Effector CD4-positive, alpha-beta T cell (primary cell): Measurements from ENCODE around the gene SLC29A4.

ENCODE experiments used
- DNase-seq: peaks from one replicate; pipeline ENCODE4 v3.0.0-alpha.2; 2020

Gene SLC29A4

DNA sequence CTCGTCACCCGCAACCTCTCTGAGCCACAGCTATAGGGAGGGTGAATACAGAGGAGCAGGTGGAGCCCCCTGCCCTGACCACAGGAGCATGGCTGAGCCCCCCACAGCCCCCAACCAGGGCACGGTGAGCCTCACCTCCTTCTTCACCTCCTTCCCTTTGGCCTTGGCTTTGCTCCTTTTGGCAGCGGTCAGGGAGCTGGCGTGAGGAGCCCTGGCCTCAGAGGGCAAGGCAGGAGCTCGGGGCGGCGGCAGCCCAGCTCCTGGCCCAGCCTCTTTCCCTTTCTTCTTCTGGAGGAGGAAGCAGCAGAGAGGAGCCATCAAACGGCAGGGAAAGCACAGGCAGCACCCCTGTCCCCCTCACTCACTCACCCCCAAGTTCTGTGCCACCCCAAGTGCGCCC is 42.2 kb downstream of the SLC29A4 start:
- no peak for DNase-seq

DNA sequence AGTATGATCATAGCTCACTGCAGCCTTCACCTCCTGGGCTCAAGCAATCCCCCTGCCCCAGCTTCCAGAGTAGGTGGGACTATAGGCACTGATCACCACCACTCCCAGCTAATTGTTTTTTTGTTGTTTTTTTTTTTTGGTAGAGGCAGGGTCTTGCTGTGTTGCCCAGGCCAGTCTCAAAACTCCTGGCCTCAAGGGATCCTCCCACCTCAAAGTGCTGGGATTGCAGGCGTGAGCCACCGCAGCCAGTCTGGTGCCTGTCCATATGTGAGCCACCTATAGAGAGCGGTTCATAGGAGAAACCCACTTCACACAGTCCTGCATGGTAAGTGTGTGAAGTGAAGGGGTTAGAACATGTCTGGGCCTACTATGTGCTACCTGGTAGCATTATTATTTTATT is 47.5 kb downstream of the SLC29A4 start:
- no peak for DNase-seq

DNA sequence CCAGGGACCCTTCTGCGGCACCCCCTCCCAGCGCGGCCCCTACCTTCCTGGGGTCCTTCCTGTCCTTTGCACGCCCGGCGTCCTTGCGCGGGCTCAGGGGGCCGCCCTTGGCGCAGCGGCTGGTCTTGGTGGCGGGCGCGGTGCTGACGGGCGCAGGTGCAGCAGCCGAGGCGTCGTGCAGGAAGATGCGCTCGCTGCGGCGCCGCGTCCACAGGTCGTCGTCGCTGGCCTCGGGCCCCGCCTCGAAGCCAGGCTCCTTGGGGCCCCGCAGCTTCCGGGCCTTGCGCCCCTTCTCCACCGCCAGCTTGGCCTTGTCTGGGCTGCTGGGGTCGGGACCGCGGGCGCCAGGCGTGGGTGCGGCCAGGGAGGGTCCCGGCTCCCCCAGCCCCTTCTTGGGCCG is 49.8 kb downstream of the SLC29A4 start:
- no peak for DNase-seq

DNA sequence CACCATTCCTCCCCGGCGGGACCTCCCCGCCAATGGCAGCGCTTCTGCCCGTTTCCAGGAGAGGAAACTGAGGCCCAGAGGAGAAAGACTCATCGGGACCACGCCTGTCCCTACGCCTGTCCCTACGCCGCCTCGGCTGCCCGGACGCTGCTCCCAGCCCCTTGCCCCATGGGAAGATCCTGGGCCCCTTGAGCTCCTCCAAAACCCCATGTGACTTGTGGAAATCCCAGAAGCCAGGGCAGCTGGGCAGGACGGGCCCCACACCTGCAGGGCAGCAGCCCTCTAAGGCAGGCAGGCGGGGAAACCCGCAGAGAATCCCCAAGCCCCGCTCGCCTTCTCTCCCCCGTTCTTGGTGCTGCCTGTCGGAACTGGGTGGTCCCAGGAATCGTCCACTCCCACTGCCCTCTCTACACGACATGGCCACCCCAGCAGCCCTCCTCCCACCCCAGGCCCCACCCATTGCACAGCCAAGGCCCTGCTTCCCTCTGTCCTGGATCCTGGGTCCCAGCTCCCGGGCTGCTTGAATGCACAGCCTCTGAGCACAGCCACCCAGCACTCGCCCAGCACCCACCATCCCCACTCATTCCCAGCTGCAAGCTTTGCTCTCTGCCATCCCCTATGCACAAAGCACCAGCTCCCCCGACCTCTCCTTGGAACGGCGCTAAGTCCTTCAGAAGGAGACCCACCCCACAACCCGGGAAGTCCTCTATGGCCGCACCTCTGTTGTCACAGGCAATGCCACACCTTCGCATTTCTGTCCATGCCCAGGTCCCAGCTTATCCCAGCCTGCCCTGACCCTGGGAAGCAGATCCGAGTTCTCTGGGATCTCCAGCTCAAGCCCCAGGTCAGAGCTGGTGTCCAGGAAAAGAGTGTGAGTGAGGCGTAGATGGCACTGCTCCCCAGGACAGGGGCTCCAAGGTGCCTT is 50.6 kb downstream of the SLC29A4 start:
- DNase-seq = no peak

DNA sequence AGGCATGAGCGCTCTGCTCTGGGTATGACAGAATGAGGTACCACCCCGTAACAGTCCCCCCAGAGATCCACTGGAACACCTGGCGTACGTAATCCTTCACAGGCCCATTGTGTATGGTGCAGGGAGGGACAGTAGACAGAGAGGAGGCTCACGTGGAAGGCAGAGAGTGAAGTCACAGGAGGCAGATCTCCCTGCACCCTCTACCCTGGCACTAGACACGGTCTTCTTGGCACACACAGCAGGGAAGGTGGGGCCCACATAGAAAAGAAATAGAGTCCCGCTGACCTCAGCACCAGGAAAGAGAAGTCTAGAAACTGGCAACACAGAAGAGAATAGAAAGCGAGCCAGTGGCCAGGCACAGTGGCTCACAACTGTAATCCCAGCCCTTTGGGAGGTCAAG is 51.9 kb downstream of the SLC29A4 start:
- no peak for DNase-seq

DNA sequence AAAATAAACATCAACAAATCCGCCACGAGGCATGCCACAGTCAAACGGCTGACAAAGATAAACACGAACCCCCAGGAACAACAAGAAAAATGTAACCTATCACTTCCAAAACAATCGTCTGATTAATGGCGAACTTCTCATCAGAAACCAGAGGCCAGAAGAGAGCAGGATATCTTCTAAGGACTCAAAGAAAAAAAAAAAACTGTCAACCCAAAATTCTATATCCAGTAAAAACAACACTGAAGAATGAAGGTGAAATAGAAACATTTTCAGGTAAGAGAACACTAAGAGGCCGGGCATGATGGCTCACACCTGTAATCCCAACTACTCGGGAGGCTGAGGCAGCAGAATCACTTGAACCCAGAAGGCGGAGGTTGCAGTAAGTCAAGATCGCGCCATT is 54.3 kb downstream of the SLC29A4 start:
- DNase-seq = no peak

DNA sequence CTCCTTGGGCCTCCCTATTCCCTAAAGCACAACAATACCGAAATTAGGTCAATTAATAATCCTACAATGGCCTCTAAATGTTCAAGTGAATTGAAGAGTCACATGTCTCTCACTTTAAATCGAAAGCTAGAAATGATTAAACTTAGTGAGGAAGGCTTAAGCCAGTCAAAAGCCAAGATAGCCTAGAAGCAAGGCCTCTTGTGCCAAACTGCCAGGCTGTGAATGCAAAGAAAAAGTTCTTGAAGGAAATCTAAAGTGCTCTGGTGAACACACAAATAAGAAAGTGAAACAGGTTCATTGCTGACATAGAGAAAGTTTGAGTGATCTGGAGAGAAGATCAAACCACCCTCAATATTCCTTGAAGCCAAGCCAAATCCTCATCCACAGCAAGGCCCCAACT is 57.2 kb downstream of the SLC29A4 start:
- DNase-seq = no peak

DNA sequence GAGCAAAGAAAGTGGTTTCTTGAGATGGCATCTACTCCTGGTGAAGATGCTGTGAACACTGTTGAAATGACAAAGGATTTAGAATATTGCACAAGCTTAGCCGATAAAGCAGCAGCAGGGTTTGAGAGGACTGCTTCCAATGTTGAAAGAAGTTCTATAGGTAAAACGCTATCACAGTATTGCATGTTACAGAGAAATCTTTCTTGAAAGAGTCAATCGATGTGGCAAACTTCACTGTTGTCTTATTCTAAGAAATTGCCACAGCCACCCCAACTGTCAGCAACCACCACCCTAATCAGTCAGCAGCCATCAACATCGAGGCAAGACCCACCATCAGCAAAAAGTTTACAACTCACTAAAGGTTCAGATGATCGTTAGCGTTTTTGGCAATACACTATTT is 59.9 kb downstream of the SLC29A4 start:
- no peak for DNase-seq

DNA sequence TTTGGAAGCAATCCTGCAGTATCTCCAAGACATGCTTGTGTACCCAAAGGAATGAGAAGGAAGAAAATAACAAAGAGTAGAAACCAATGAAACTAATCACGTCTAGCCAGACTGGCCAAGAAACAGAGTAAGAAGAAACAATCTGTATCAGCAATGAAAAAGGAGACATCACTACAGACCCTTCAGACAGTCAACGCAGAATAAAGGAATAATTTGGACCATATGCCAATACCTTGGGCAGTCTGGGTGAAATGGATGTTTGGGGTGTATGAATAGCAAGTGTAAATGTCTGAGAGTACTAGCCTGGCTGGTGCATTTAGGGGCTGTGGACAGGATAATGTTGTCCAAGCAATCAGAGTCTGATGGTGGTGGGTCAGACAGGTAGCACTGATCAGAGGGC is 61.1 kb downstream of the SLC29A4 start:
- no peak for DNase-seq

DNA sequence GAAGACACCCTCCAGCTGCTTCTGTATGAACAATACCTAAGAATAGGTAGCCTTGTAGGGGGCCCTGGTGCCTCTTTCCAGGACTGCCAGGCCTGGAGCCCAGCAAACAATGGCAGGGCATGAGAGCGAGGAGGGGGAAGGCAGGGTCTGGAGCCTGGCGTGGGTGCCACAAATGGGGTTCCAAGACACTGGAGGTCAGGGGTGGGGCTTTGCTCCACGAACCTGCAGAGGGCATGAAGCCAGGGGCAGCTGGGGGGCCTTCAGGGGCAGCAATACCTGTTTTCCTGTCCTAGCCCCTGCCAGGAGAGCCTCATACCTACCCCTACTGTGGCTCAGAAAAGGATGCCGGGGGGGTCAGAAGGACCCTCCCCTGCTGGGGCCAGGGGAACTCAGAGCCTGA is 61.6 kb downstream of the SLC29A4 start:
- DNase-seq = no peak

DNA sequence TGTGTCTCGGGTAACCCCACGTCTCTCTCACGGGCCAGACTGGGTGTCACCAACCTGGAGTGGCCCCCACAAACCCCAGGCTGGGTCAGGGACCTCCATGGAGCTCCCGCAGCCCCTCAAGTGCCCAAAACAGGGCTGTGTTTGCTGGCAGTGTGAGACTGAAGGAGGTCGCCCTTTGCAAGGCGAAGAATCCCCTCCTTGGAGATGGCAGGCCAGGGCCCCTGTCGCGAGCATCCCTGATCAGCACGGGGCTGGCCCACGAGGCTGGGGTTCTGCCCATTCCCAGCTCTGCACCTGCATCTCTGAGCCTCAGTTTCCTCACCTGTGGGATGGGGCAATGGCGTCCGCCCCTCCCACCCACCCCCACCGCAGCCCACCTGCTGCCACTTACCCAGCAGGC is 62.4 kb downstream of the SLC29A4 start:
- DNase-seq = no peak

DNA sequence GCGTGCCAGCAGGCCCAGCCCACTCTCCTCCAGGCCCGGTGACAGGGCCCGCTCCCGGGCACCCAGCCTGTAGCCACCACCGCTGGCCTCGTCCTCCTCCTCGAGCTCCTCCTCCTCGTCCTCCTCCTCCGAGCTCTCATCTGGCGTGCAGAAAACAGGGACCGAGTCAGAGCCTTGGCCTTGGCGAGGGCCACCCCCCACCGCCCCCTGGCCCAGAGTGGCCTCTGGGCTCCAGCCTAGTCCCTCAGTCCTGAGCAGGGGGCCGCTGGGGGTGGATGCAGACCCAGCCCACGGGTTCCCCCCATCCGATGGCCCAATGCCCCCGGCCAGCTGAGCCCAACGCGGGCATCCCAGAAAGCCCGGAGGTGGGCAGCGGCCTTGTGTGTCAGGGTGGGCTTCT is 62.9 kb downstream of the SLC29A4 start:
- DNase-seq = no peak

DNA sequence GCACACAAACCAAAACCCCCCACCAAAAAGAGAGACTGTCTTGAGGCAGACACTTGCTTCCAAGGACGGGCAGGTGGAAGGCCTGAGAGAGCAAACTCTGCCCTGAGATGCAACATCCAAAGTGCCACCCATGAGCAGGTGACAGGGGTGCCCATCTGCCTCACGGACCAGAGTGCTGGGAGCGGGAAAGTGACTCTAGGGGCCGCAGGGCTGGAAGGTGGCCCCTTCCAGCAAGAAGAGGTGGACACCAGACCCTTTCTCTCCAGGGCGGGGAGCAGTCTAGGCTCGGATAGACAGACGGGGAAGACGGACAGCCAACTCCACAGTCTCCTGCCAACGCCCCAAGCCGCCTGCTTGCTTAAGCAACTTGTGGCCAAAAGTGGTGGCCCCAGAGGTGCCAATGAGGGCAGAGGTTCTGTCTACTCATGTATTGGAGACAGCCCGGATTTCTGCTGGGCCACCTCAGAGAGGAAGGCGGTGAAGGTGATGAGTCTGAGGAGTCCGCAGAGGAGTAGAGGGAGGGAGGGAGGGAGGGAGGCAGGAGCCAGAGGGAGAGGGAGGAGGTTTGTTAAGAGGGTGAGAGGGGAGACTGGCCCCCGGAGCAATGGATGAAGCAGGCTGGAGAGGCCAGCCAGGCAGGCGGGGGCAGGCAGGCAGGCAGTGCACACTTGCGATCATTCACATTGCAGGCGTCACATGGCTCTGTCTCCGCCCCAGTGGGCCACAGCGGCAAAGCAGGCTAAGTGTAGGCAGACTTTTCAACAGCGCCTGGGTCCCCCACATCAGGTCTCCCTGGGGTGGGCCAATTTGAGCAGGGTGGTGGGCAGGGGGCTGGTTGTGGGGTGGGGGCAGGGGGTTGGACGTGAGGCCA is 65.6 kb downstream of the SLC29A4 start:
- DNase-seq = no peak

DNA sequence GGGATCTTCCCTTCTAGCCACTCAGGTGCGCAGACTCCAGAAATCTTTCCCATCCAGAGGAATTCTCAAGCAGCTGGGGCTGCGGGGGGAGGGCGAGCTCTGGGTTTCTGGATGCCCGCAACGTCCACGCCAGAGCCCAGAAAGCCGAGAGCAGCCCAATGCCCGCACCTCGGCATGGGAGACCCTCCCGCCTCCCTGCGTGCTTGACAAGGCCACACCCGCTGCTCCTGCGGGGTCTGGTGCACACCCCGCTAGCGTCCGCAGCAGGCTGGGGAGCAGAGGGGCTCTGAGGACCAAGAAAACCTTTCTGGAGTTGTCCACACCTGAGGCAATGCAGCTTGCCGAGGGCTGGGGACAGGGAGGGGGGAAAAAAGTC is 66.2 kb downstream of the SLC29A4 start:
- no peak for DNase-seq

DNA sequence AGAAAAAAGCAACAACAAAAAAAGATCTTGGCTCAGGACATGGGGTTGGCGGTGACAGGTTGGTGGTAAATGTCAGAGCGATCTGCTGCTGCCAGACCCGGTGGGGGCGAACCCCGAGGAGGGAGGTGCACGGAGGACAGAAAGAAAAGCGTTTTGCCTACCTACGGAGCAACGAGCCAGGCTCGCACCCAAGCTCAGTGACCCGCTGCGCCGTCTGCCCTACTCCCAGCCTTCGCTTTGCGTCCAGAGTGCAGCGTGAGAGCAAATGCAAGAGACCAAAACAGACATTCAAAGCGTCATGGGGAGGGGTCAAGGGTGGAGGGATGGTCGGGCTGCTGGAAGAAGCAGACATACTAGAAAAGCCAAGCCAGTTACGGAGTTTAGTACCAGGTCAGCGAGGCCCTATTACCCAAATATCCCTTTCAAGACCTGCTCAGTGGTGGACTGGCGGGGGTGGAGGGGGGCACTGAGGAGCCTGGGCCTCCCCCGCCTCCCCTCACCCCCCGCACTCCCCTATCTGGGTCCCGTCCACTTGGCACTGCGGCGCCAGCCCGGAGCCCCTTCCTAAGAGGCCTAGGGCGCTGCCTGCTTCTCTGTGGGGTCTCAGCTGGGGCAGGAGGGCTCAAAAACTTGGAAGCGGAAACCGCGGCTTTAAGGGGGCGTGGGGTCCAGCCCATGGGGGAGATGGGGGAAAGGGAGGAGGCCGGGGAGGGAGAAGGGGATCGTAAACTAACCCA is 66.9 kb downstream of the SLC29A4 start:
- no peak for DNase-seq

DNA sequence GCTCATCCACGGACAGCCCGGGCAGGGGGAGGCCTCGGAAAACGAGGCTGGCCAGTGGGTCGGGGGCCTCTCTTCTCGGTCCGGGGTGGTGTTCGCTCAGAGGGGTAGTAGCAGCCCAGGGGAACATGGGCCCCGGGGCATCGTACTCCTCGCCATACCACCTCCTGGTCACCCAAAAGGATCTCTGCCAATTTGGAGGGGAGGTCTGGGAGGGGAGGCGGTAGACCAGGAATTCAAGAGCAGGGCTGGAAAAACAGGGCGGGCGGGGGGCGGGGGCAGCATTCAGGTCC is 67.4 kb downstream of the SLC29A4 start:
- no peak for DNase-seq

DNA sequence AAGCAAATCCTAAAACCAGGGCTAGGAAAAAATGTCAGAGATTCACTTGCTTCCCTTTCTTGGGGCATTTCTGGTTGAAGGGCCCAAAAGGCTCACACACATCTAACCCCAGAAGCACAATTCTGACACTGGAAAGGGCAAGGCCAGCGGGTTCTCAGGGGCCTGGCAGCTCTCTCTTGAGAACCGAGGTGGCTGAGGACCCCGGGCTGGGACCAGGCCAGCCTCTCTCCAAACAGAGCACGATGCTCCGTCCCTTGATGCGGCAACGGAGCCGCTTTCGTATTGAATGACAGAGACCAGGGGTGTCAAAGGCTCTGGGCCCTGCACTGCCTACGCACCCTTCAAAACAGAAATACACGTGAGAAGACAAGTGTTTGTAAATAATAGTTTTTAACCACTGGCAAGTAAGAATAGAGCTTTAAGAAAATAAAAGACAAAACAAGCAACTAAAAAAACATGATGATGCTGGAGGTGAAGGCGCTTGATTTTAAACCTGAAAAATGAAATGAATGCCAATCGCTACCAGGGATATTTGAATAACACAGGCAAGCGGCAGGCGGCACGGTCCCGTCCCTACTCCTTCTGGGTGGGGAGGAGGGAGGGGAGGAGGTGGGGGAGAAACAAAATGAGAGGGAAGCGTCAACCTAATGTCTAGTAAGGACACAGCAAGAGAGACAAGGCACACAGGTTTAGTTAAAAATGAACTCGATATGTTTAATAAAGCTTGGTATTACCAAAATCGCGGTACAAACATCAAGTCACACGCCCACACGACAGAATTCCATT is 68.0 kb downstream of the SLC29A4 start:
- no peak for DNase-seq

DNA sequence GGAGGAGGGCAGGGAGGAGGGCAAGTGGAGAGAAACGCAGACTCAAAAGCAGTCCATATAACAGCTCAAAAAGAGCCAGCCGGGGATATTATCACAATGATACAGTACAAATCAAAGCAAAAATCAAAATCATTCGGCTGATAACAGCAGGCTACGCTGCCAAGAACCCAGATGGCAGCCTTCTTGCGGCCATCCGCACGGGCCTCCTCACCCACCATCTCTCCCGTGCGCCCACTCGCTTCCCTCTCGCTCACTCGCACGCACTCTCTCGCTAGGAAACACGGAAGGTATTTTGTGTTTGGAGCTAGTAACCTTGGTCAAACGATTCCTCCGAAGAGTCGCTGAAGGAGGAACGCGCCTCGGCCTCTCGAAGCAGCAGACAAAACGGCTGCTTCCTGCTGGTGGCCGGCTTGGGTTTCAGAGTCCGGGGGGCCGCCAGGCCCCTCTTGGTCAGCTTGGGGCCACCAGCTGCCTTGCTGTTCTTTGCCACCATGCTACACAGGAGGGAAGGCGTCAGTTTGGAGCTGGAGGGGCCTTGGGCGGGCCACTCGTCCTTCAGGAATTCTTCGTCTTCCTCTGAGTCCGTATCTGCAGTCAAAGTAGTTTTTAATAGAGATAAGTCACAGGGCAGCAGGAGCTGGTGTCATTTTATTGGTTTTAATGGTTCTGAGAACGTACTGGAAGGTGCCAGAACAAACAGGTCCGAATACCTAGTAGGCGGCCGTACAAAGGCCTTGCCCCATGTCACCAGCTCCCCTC is 68.9 kb downstream of the SLC29A4 start:
- no peak for DNase-seq

DNA sequence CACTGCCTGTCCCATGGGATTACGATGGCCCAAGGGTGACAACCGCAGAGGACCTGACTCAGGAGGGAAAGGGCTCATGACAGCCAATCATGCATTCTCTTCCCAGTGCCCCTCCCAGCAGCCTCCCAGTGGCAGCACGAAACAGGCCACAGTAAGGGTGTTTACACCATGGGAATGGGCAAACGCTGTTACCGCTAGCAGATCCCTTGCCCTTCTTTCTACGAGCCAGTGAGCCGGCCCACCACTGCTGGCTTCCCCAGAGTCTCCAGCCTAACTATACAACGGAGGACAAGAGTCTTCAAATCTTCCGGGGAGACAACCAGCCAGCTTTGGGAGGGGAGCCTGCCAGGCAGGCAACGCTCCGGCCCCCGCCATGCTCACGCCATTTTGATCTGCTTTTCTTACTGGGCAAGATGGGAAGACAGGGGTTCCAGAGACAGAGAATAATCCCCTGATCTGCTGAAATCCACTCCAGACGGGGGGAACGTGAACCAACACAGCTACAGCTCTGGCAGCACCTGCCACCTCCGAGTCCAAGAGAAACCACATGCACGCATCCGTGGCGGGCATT is 69.8 kb downstream of the SLC29A4 start:
- DNase-seq = no peak

DNA sequence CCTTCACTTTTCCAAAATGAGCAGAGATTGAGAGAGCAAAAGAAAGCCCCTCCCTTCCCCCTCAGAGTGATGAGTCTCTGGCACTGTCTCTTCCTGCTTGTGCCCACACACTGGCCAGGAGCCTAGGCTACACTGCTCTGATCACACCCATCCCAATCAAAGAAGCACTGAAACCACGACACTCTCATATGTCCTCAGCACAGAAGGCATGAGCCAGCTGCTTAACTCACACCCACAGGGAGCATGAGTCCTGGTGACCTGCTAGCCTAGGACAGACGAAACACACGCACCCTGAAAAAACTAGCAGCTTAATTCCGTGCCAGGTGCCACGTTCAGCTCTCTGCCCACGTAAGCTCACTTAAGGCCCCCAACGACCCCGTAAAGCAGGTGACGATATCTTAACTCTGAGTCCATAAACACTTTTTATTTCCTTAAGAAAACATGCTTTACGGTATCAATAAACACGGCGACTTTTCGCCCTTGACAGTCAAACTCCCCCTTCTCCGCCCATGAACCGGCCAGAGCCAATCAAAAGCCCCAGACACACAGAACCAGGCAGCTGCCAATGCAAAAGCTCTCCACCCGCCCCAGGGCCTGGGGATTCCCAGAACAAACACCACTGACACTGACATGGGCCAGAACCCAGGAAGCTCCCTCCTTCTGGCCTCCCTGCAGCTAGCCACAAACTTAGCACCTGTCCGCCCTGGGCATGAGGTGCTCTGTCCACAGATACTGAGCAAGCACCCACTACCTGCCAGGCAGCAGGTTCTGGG is 71.9 kb downstream of the SLC29A4 start:
- no peak for DNase-seq
